Kidney (tissue), 14 donors: ENCODE results near the gene REEP1. TPM values are rescaled to one million over a fixed set of nuclear protein-coding genes. Genes with fewer than 3 reads are reported as not detected.

Experiments used
- DNase-seq, 5 donors: peaks; one replicate each; pipeline ENCODE4 v3.0.0-alpha.2; 2013 to 2020
- FAIRE-seq: peaks from 2 replicates; lab custom pipeline; 2012; peaks lifted over from hg19 to GRCh38; lab: Jason Lieb, UNC
- H3K27ac ChIP-seq, 2 donors: one replicate each; pipeline ENCODE4 v1.7.0; 2013; ENCODE audit warnings: low read depth in 2 of 2, low read length in 2 of 2, inconsistent platforms in 1 of 2
- H3K27me3 ChIP-seq: one replicate; pipeline ENCODE4 v1.7.1; 2013; ENCODE audit warnings: low read length, inconsistent platforms; ENCODE audit not compliant: control insufficient read depth, insufficient read depth
- H3K36me3 ChIP-seq, 3 donors: one replicate each; pipeline versions ENCODE4 v1.7.0 to v1.7.1; 2013; ENCODE audit warnings: low read length in 3 of 3, control low read depth in 1 of 3, inconsistent platforms in 1 of 3; ENCODE audit not compliant: insufficient read depth in 3 of 3, control insufficient read depth in 2 of 3
- H3K4me1 ChIP-seq, 3 donors: one replicate each; pipeline versions ENCODE4 v1.7.0 to v1.7.1; 2013; ENCODE audit warnings: low read length in 3 of 3, inconsistent platforms in 1 of 3, low read depth in 1 of 3; ENCODE audit not compliant: control insufficient read depth in 2 of 3, insufficient read depth in 2 of 3
- H3K4me3 ChIP-seq, 3 donors: one replicate each; pipeline versions ENCODE4 v1.7.0 to v1.8.1; 2013; ENCODE audit warnings: low read length in 3 of 3, control low read depth in 1 of 3, inconsistent platforms in 1 of 3
- H3K9ac ChIP-seq, 3 donors: one replicate each; pipeline versions ENCODE4 v1.7.0 to v1.7.1; 2013; ENCODE audit warnings: low read length in 3 of 3, control low read depth in 1 of 3, inconsistent platforms in 1 of 3
- H3K9me3 ChIP-seq, 3 donors: one replicate each; pipeline versions ENCODE4 v1.7.0 to v1.7.1; 2013; ENCODE audit warnings: low read length in 3 of 3, control low read depth in 1 of 3, inconsistent platforms in 1 of 3; ENCODE audit not compliant: control insufficient read depth in 2 of 3, insufficient read depth in 1 of 3
- CTCF ChIP-seq: IDR thresholded peaks from 3 replicates; pipeline ENCODE4 v1.5.1; 2012; ENCODE audit warnings: mild to moderate bottlenecking, moderate library complexity, borderline replicate concordance; ENCODE audit not compliant: insufficient read depth; ENCODE audit errors: extremely low read depth
- intact Hi-C: fragments of 100-400 bp; cut with DNase I; formaldehyde crosslinking; loops from one replicate; pipeline ENCODE4 v1.11.1; 2022
- polyA plus RNA-seq: library from polyadenylated mRNA; stranded (reverse); fragments of 350-450 nt; fragmentation: Illumina TruSeq; extraction: RNeasy Lipid Tissue Mini Kit (QIAGEN cat#74804); gene quantifications from one replicate; pipeline ENCODE4 v1.2.3, GENCODE V29; 2014; ENCODE audit warnings: low read depth, low replicate concordance; ENCODE audit not compliant: insufficient read depth
- total RNA-seq: library from RNA; stranded (reverse); fragmentation: NEBNext Ultra II Directional; extraction: Animal tissue kit (Norgen Biotek cat#: 25700); gene quantifications from one replicate; pipeline ENCODE4 v1.2.1, GENCODE V29; 2021
- donor health status: control.
- donor health status: control.
- donor health status: control.
- donor health status: control.
- donor health status: control.
- donor health status: DM: yes; HTN: yes; CAD: no.
- donor health status: Normal renal cell carcinoma (clear cell type).

Gene REEP1
- total and polyA plus RNA-seq, 2 donors from 2014 or later = 3.3 to 4.3 TPM

DNA sequence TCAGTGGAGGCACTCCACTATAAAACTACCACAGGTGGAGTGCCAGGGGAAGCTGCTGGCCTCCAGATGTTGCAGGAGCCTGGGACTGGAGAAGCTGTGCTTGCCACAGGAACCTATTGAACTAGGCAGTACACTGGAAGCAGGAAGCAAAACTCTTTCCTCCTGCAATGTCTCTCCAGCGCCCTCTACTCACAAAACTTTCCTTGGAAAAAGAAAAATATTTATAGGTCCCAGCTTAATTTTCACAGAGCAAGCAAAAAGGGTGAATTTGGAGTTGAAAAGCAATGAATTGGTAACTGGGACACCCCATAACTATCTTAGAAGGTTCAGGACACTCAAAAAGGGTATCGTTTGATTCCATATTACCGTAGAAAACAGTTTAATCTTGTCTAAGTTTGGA lies 33.2 kb upstream of the REEP1 start:
- intact Hi-C loops = no loop called here
- Histone ChIP-seq H3K4me3 (no peak overlapping the region), H3K27me3 (no peaks in the 10 kb centered on the region), H3K9ac (no peak overlapping the region), H3K27ac (no peak overlapping the region), H3K4me1 (peaks cover 0 to 3% (median 0%) of the 10 kb centered on the region in 3 donors), H3K9me3 (no peaks in the 10 kb centered on the region), H3K36me3 (no peaks in the 10 kb centered on the region)
- TF ChIP-seq CTCF = no peak
- DNase-seq (no peak), FAIRE-seq (no peak)

DNA sequence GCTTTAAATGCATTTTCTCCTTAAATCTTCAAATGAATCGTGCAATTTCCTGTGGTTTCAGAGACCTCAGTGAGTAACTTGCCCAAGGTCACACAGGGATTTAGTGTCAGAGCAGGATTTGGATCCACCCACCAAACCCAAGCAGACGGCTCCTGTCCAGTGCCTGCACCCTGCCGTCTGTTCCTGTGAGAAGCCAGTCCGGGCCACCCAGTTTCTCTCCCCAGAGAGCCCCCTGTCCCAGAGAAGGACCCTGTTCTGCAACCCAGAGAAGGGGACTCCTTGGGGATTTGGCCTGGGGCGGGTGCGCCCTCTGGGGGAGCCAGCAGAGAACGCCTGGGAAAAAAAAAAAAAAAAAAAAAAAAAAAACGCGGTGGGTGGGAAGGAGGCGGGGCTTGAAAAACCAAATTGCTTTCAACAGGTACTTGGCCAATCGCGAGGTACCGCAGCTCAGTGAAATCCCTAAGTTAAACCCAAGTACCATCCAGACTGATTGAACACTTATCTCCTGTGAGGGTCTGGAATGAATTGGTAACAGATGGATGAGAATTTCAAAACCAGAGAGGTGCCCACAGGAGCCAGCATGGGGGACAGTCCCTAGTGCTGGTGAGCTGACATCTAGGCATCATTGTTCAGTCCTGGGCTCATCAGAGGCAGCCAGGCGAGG lies 30.9 kb upstream of the REEP1 start:
- H3K36me3 ChIP-seq = no peaks in the 10 kb centered on the region
- H3K9ac ChIP-seq = no peak overlapping the region
- H3K9me3 ChIP-seq = no peaks in the 10 kb centered on the region
- H3K4me3 ChIP-seq = peak overlapping the region in 2 of 3 donors; percentile 20 to 32
- FAIRE-seq (no peak), DNase-seq (peak in 4 of 5 donors; percentile 53 to 75 (median 64))
- TF ChIP-seq CTCF = peak; percentile 52
- H3K27me3 ChIP-seq = no peaks in the 10 kb centered on the region
- peaks cover 0 to 3% (median 0%) of the 10 kb centered on the region in 3 donors for H3K4me1 ChIP-seq
- no peak overlapping the region for H3K27ac ChIP-seq
- intact Hi-C loops = loop anchor here (10.0 kb wide), 1 partner anchor 143 kb away; no protein-coding TSS in a partner anchor

DNA sequence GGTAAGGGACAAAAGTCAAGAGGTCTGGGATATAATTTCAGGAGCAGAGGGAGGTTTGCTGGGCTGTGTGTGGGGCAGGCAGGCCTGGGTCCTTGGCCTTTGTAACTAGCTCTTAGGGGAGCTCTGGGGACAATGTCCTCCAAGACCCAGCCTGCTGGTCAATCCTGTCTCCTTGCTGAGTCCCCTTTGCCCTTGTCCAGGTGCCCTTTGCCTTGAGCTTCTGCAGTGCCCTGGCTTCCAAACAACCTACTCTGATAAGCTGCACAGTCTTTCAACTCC lies 30.0 kb upstream of the REEP1 start:
- Histone ChIP-seq H3K27me3 (no peaks in the 10 kb centered on the region), H3K9me3 (no peaks in the 10 kb centered on the region), H3K9ac (no peak overlapping the region), H3K4me1 (peaks cover 0 to 3% (median 0%) of the 10 kb centered on the region in 3 donors), H3K27ac (no peak overlapping the region), H3K36me3 (no peaks in the 10 kb centered on the region), H3K4me3 (no peak overlapping the region)
- TF ChIP-seq CTCF = no peak
- DNase-seq (no peak), FAIRE-seq (no peak)
- intact Hi-C loops = loop anchor here (10.0 kb wide), 1 partner anchor 143 kb away; no protein-coding TSS in a partner anchor
